ENCODE data around the gene DTL. TPM values are rescaled to one million over a fixed set of nuclear protein-coding genes. Genes with fewer than 3 reads are reported as not detected.

DTL gene
- total RNA-seq, 1 experiment from 2014 or later = 41.0 TPM

GRCh38 chr1:212013672-212014071, 21.9 kb upstream of the DTL start:
- intact Hi-C loops (cut with micrococcal nuclease) = no loop called here
- H3K27ac ChIP-seq (ENCODE audit: low read depth, low read length) = no peak overlapping the region
- no peaks in the 10 kb centered on the region for H3K9me2 ChIP-seq (ENCODE audit: insufficient read depth)
- no TSS peak for BruUV-seq (replicated peaks)
- DNase-seq (ENCODE audit: low read depth, low spot score) (no peak), ATAC-seq (no peak)
- no peak overlapping the region for H3K4me3 ChIP-seq (replicated peaks in 1 of 2; ENCODE audit: low read depth in 1 of 2, low read length in 2 of 2)
- TF ChIP-seq ZNF274 (IDR thresholded peaks at IDR 0.05; ENCODE audit: low read depth, low read length) = no peak
- TF ChIP-seq RAD21 (IDR thresholded peaks at IDR 0.05; ENCODE audit: low read depth) = no peak
- TF ChIP-seq ZFX (IDR thresholded peaks at IDR 0.05) = no peak
- TF ChIP-seq CEBPB (IDR thresholded peaks at IDR 0.05; ENCODE audit: low read depth) = no peak
- no peak for TF ChIP-seq POLR2A (IDR thresholded peaks at IDR 0.05; ENCODE audit: borderline replicate concordance, extremely low read depth, insufficient read depth, insufficient read length)
- H3K27me3 ChIP-seq (ENCODE audit: insufficient read depth, low read length) = no peaks in the 10 kb centered on the region
- ChIA-PET CTCF (interaction anchor here (0.8 to 2.7 kb wide), 5 partner anchors 9 to 442 kb away, joined by 3 to 30 read pairs (median 5); partner anchors contain the start of genes DTL and INTS7), POLR2A (no interaction called here), RAD21 (ENCODE audit: low non-redundant PET in 1 of 2, low total read pairs in 2 of 2, uncharacterized antibody in 2 of 2, unreplicated experiment in 2 of 2) (no interaction called here)
- no peaks in the 10 kb centered on the region for H3K4me1 ChIP-seq (ENCODE audit: control insufficient read depth in 1 of 2, insufficient read depth in 2 of 2, low read length in 2 of 2)
- no peak overlapping the region for H3K9ac ChIP-seq (ENCODE audit: low read length)
- H3K79me2 ChIP-seq (ENCODE audit: insufficient read depth, low read length) = no peaks in the 10 kb centered on the region
- H3K4me2 ChIP-seq (ENCODE audit: low read length) = no peak overlapping the region
- H3K9me3 ChIP-seq (ENCODE audit: control insufficient read depth in 1 of 2, insufficient read depth in 1 of 2, low read depth in 1 of 2, low read length in 2 of 2) = no peaks in the 10 kb centered on the region
- no peaks in the 10 kb centered on the region for H4K20me1 ChIP-seq (ENCODE audit: insufficient read depth)
- no peak overlapping the region for H2AFZ ChIP-seq (ENCODE audit: low read depth, low read length, poor library complexity, severe bottlenecking)
- H3K36me3 ChIP-seq (ENCODE audit: control insufficient read depth in 1 of 2, insufficient read depth in 2 of 2, low read length in 2 of 2) = peaks cover 12 to 15% of the 10 kb centered on the region in 2 experiments; a peak in 1 of 4 replicates

DNA sequence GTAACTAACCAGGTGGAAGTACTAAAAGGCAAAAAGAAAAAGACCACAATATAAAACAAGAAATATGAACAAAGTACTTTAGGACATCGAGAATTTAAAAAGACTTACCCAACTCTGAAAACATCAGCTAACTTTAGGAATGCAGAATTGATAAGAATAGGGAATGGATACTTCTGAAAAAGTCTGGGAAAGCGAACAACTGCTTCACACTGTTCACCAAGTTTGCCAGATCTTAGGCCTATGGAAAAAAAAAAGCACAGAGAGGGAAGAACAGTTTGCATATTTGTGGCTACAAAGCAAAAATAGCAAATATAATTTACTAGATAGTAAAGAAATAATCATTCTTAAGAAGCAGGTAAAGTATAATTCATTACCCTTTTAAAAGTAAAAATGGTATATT, 14.6 kb upstream of the DTL start:
- H3K9ac ChIP-seq (ENCODE audit: low read length) = no peak overlapping the region
- TF ChIP-seq, protein P1, sequence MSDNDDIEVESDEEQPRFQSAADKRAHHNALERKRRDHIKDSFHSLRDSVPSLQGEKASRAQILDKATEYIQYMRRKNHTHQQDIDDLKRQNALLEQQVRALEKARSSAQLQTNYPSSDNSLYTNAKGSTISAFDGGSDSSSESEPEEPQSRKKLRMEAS (IDR thresholded peaks at IDR 0.05) = no peak
- no peak for TF ChIP-seq EZH2phosphoT487 (IDR thresholded peaks at IDR 0.05; ENCODE audit: borderline replicate concordance)
- TF ChIP-seq, protein P2, sequence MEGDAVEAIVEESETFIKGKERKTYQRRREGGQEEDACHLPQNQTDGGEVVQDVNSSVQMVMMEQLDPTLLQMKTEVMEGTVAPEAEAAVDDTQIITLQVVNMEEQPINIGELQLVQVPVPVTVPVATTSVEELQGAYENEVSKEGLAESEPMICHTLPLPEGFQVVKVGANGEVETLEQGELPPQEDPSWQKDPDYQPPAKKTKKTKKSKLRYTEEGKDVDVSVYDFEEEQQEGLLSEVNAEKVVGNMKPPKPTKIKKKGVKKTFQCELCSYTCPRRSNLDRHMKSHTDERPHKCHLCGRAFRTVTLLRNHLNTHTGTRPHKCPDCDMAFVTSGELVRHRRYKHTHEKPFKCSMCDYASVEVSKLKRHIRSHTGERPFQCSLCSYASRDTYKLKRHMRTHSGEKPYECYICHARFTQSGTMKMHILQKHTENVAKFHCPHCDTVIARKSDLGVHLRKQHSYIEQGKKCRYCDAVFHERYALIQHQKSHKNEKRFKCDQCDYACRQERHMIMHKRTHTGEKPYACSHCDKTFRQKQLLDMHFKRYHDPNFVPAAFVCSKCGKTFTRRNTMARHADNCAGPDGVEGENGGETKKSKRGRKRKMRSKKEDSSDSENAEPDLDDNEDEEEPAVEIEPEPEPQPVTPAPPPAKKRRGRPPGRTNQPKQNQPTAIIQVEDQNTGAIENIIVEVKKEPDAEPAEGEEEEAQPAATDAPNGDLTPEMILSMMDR (IDR thresholded peaks at IDR 0.05 in 2 of 3, conservative IDR thresholded peaks at IDR 0.05 in 1 of 3; ENCODE audit: borderline replicate concordance in 1 of 3, insufficient read depth in 1 of 3, low read depth in 2 of 3, low read length in 2 of 3) = no peak
- no peak for TF ChIP-seq EGR1 (IDR thresholded peaks at IDR 0.05; ENCODE audit: low read depth)
- TF ChIP-seq ELF1 (IDR thresholded peaks at IDR 0.05; ENCODE audit: borderline replicate concordance, low read depth) = no peak
- no peak for TF ChIP-seq EZH2 (IDR thresholded peaks at IDR 0.05)
- no peak for TF ChIP-seq YY1 (IDR thresholded peaks at IDR 0.05; ENCODE audit: extremely low read depth, insufficient replicate concordance, low read depth, low read length)
- no peak for TF ChIP-seq CBX3 (IDR thresholded peaks at IDR 0.05; ENCODE audit: low read depth)
- TF ChIP-seq SP1 (IDR thresholded peaks at IDR 0.05; ENCODE audit: low read depth) = no peak
- TF ChIP-seq SRF (IDR thresholded peaks at IDR 0.05; ENCODE audit: low read depth) = no peak
- TF ChIP-seq ZFX (IDR thresholded peaks at IDR 0.05) = no peak
- TF ChIP-seq JUND (IDR thresholded peaks at IDR 0.05) = no peak
- TF ChIP-seq FOSL1 (IDR thresholded peaks at IDR 0.05; ENCODE audit: low read depth) = no peak
- TF ChIP-seq, protein P3, sequence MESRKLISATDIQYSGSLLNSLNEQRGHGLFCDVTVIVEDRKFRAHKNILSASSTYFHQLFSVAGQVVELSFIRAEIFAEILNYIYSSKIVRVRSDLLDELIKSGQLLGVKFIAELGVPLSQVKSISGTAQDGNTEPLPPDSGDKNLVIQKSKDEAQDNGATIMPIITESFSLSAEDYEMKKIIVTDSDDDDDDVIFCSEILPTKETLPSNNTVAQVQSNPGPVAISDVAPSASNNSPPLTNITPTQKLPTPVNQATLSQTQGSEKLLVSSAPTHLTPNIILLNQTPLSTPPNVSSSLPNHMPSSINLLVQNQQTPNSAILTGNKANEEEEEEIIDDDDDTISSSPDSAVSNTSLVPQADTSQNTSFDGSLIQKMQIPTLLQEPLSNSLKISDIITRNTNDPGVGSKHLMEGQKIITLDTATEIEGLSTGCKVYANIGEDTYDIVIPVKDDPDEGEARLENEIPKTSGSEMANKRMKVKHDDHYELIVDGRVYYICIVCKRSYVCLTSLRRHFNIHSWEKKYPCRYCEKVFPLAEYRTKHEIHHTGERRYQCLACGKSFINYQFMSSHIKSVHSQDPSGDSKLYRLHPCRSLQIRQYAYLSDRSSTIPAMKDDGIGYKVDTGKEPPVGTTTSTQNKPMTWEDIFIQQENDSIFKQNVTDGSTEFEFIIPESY (IDR thresholded peaks at IDR 0.05; ENCODE audit: extremely low read depth, insufficient replicate concordance, low read length) = no peak
- no peak for TF ChIP-seq ZNF274 (IDR thresholded peaks at IDR 0.05; ENCODE audit: low read depth, low read length)

More for the DNA sequence above, 14.6 kb upstream of the DTL start:
- Histone ChIP-seq H3K27me3 (ENCODE audit: insufficient read depth, low read length) (no peaks in the 10 kb centered on the region), H2AFZ (ENCODE audit: low read depth, low read length, poor library complexity, severe bottlenecking) (no peak overlapping the region), H3K4me3 (replicated peaks in 1 of 2; ENCODE audit: low read depth in 1 of 2, low read length in 2 of 2) (no peak overlapping the region), H3K4me1 (ENCODE audit: control insufficient read depth in 1 of 2, insufficient read depth in 2 of 2, low read length in 2 of 2) (no peaks in the 10 kb centered on the region), H3K27ac (ENCODE audit: low read depth, low read length) (no peak overlapping the region), H4K20me1 (ENCODE audit: insufficient read depth) (peaks cover 5% of the 10 kb centered on the region; the same call in 1 of the 2 replicates), H3K4me2 (ENCODE audit: low read length) (no peak overlapping the region), H3K36me3 (ENCODE audit: control insufficient read depth in 1 of 2, insufficient read depth in 2 of 2, low read length in 2 of 2) (peaks cover 7% of the 10 kb centered on the region in 2 experiments; a peak in 1 of 4 replicates), H3K79me2 (ENCODE audit: insufficient read depth, low read length) (peaks cover 49% of the 10 kb centered on the region), H3K9me3 (ENCODE audit: control insufficient read depth in 1 of 2, insufficient read depth in 1 of 2, low read depth in 1 of 2, low read length in 2 of 2) (no peaks in the 10 kb centered on the region), H3K9me2 (ENCODE audit: insufficient read depth) (no peaks in the 10 kb centered on the region)
- intact Hi-C loops (cut with micrococcal nuclease) = no loop called here
- CTCF ChIA-PET = interaction anchor here (1.1 to 2.2 kb wide), 3 partner anchors 8 to 322 kb away, joined by 3 to 10 read pairs (median 3); partner anchors contain the start of genes DTL and INTS7
- RAD21 ChIA-PET (ENCODE audit: low non-redundant PET in 1 of 2, low total read pairs in 2 of 2, uncharacterized antibody in 2 of 2, unreplicated experiment in 2 of 2) = no interaction called here
- BruUV-seq (replicated peaks) = no TSS peak
- DNase-seq (ENCODE audit: low read depth, low spot score) = no peak
- no peak for ATAC-seq
- POLR2A ChIA-PET = no interaction called here

Measured in HCT116 (cell line).